OCI-LY3 (cell line): Measurements from ENCODE around the gene ABLIM2.

Experiments used
- EZH2phosphoT487 ChIP-seq: fragments of 200-600 bp; shearing (Covaris generic); IDR thresholded peaks from 2 replicates; pipeline ENCODE4 v1.6.1; 2018; ENCODE audit warnings: antibody characterized with exemption, mixed run types, low read depth
- TF ChIP-seq, protein P1 (sequence below): fragments of 200-600, 300-600 bp; sonication (generic); IDR thresholded peaks from 2 replicates; pipeline ENCODE4 v1.5.1; 2014; ENCODE audit warnings: antibody characterized with exemption, low read length, low read depth

DNA sequence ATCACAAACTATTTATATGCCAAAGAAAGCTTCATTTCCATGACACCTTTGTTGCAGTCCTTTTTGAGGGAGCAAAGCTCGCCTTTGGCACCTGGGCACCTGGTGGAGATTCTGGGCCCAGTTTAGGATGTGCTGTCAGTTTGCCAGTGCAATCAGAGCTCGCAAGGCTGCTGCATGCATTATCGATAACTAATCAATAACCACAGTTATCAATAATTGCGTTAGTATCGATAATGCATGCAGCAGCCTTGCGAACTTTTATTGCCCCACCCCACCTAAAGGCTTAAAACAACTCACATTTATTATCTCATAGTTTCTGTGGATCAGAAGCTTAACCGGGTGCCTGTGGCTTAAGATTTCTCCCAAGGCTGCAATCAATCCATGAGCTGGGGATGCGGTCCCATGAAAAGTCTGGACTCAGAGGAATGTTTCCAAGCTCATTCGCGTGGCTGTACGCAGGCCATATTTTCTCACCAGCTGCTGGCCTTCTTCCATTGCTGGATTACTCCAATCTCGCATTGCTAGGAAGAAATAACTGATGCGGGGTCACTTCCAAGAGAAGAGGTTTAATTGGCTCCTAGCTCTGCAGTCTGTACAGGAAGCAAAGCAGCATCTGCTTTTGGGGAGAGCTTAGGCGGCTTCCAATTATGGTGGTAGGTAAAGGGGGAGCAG is 212.8 kb downstream of the ABLIM2 start:
- TF ChIP-seq, protein P1, sequence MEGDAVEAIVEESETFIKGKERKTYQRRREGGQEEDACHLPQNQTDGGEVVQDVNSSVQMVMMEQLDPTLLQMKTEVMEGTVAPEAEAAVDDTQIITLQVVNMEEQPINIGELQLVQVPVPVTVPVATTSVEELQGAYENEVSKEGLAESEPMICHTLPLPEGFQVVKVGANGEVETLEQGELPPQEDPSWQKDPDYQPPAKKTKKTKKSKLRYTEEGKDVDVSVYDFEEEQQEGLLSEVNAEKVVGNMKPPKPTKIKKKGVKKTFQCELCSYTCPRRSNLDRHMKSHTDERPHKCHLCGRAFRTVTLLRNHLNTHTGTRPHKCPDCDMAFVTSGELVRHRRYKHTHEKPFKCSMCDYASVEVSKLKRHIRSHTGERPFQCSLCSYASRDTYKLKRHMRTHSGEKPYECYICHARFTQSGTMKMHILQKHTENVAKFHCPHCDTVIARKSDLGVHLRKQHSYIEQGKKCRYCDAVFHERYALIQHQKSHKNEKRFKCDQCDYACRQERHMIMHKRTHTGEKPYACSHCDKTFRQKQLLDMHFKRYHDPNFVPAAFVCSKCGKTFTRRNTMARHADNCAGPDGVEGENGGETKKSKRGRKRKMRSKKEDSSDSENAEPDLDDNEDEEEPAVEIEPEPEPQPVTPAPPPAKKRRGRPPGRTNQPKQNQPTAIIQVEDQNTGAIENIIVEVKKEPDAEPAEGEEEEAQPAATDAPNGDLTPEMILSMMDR: no peak
- TF ChIP-seq EZH2phosphoT487: no peak
